Ishikawa (cell line): Measurements from ENCODE around the gene RUFY2.

ENCODE experiments used
- CEBPB ChIP-seq: IDR thresholded peaks from 2 replicates; pipeline ENCODE4 v1.6.1; 2012
- CREB1 ChIP-seq: IDR thresholded peaks from 2 replicates; pipeline ENCODE4 v1.6.1; 2012; ENCODE audit warnings: low read depth
- EGR1 ChIP-seq: IDR thresholded peaks from 2 replicates; pipeline ENCODE4 v1.6.1; 2012
- EP300 ChIP-seq: IDR thresholded peaks from 2 replicates; pipeline ENCODE4 v1.6.1; 2012; ENCODE audit warnings: borderline replicate concordance
- FOXM1 ChIP-seq: IDR thresholded peaks from 2 replicates; pipeline ENCODE4 v1.6.1; 2012; ENCODE audit warnings: low read depth, borderline replicate concordance
- MAX ChIP-seq: IDR thresholded peaks from 2 replicates; pipeline ENCODE4 v1.6.1; 2012
- NFIC ChIP-seq: IDR thresholded peaks from 2 replicates; pipeline ENCODE4 v1.6.1; 2012
- RAD21 ChIP-seq: IDR thresholded peaks from 2 replicates; pipeline ENCODE4 v1.6.1; 2012; ENCODE audit warnings: low read depth
- TAF1 ChIP-seq: IDR thresholded peaks from 2 replicates; pipeline ENCODE4 v1.6.1; 2012; ENCODE audit warnings: low read depth, mild to moderate bottlenecking
- TCF12 ChIP-seq: IDR thresholded peaks from 2 replicates; pipeline ENCODE4 v1.6.1; 2012; ENCODE audit warnings: low read depth
- TEAD4 ChIP-seq: IDR thresholded peaks from 2 replicates; pipeline ENCODE4 v1.6.1; 2012
- USF1 ChIP-seq: IDR thresholded peaks from 2 replicates; pipeline ENCODE4 v1.6.1; 2012
- YY1 ChIP-seq: IDR thresholded peaks from 2 replicates; pipeline ENCODE4 v1.6.1; 2012; ENCODE audit warnings: low read depth
- ZBTB7A ChIP-seq: IDR thresholded peaks from 2 replicates; pipeline ENCODE4 v1.6.1; 2012; ENCODE audit warnings: low read depth
- TF ChIP-seq, protein P1 (sequence below): IDR thresholded peaks from 2 replicates; pipeline ENCODE4 v1.6.1; 2012; ENCODE audit warnings: low read depth, mild to moderate bottlenecking

The RUFY2 gene

GRCh38 chr10:68397005-68397404, 10.1 kb downstream of the RUFY2 start:
- TF ChIP-seq NFIC, result no peak
- TF ChIP-seq, protein P1, sequence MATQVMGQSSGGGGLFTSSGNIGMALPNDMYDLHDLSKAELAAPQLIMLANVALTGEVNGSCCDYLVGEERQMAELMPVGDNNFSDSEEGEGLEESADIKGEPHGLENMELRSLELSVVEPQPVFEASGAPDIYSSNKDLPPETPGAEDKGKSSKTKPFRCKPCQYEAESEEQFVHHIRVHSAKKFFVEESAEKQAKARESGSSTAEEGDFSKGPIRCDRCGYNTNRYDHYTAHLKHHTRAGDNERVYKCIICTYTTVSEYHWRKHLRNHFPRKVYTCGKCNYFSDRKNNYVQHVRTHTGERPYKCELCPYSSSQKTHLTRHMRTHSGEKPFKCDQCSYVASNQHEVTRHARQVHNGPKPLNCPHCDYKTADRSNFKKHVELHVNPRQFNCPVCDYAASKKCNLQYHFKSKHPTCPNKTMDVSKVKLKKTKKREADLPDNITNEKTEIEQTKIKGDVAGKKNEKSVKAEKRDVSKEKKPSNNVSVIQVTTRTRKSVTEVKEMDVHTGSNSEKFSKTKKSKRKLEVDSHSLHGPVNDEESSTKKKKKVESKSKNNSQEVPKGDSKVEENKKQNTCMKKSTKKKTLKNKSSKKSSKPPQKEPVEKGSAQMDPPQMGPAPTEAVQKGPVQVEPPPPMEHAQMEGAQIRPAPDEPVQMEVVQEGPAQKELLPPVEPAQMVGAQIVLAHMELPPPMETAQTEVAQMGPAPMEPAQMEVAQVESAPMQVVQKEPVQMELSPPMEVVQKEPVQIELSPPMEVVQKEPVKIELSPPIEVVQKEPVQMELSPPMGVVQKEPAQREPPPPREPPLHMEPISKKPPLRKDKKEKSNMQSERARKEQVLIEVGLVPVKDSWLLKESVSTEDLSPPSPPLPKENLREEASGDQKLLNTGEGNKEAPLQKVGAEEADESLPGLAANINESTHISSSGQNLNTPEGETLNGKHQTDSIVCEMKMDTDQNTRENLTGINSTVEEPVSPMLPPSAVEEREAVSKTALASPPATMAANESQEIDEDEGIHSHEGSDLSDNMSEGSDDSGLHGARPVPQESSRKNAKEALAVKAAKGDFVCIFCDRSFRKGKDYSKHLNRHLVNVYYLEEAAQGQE, result no peak
- no peak for TF ChIP-seq EP300
- no peak for TF ChIP-seq EGR1
- no peak for TF ChIP-seq CEBPB
- TF ChIP-seq MAX, result no peak
- TF ChIP-seq TCF12, result no peak
- TF ChIP-seq CREB1, result no peak
- TF ChIP-seq USF1, result no peak
- no peak for TF ChIP-seq TAF1
- no peak for TF ChIP-seq YY1
- TF ChIP-seq FOXM1, result no peak
- TF ChIP-seq ZBTB7A, result no peak
- no peak for TF ChIP-seq TEAD4
- no peak for TF ChIP-seq RAD21

DNA sequence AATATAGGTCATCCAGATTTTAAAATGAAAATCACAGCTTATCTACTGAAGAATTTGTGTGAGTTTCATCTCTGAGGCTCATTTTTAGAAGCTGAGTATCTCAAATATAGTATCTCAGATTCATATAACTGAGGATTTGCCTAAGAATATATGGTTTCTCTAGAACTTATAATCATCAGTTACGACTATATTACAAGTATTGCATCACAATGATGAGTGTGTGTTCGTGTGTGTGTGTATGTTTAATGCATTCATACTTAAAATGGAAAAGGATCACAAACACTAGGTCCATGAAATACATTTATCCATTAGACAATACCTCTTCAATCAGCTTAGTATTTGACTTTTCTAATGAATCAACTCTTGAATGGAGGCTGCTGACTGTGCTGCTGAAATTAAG, 21.3 kb downstream of the RUFY2 start:
- no peak for TF ChIP-seq TAF1
- no peak for TF ChIP-seq TCF12
- no peak for TF ChIP-seq ZBTB7A
- TF ChIP-seq NFIC, result no peak
- no peak for TF ChIP-seq TEAD4
- TF ChIP-seq CREB1, result no peak
- no peak for TF ChIP-seq EP300
- TF ChIP-seq CEBPB, result no peak
- TF ChIP-seq FOXM1, result no peak
- no peak for TF ChIP-seq USF1
- no peak for TF ChIP-seq RAD21
- no peak for TF ChIP-seq YY1
- no peak for TF ChIP-seq EGR1
- TF ChIP-seq, protein P1, result no peak
- no peak for TF ChIP-seq MAX

DNA sequence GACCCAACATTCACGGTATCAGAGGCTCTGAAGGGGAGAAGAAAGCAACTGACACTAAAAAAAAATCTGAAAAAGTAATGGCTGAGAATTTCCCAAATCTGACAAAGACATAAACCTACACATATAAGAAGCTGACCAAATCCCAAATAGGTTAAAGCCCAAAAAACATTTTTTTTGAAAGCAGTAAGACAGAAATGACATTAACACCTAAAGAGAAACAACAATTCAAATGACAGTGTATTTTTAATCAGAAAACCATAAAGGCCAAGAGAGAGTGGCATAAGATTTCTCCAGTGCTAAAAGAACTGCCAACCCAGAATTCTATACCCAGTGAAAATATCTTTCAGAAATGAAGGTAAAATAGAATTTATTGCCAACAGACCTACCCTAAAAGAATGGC, 35.5 kb downstream of the RUFY2 start:
- TF ChIP-seq FOXM1, result no peak
- TF ChIP-seq EGR1, result no peak
- no peak for TF ChIP-seq USF1
- TF ChIP-seq MAX, result no peak
- TF ChIP-seq TAF1, result no peak
- TF ChIP-seq RAD21, result no peak
- TF ChIP-seq YY1, result no peak
- TF ChIP-seq ZBTB7A, result no peak
- TF ChIP-seq TCF12, result no peak
- no peak for TF ChIP-seq NFIC
- no peak for TF ChIP-seq CEBPB
- no peak for TF ChIP-seq EP300
- TF ChIP-seq CREB1, result no peak
- no peak for TF ChIP-seq TEAD4
- TF ChIP-seq, protein P1, result no peak

- TF ChIP-seq NFIC (no peak), YY1 (no peak), FOXM1 (no peak), TEAD4 (no peak), ZBTB7A (no peak), MAX (no peak), CREB1 (no peak), USF1 (no peak), TCF12 (no peak)
- TF ChIP-seq, protein P1, result no peak
Observed at GRCh38 chr10:68367121-68367520, 40.0 kb downstream of the RUFY2 start.
